ENCODE data around the gene FGF21. TPM values are rescaled to one million over a fixed set of nuclear protein-coding genes. Genes with fewer than 3 reads are reported as not detected.

Gene FGF21
- polyA plus RNA-seq, 2 of the 4 experiments (the other 2 are of a cell fraction): 0.06 TPM; not detected in 1

DNA sequence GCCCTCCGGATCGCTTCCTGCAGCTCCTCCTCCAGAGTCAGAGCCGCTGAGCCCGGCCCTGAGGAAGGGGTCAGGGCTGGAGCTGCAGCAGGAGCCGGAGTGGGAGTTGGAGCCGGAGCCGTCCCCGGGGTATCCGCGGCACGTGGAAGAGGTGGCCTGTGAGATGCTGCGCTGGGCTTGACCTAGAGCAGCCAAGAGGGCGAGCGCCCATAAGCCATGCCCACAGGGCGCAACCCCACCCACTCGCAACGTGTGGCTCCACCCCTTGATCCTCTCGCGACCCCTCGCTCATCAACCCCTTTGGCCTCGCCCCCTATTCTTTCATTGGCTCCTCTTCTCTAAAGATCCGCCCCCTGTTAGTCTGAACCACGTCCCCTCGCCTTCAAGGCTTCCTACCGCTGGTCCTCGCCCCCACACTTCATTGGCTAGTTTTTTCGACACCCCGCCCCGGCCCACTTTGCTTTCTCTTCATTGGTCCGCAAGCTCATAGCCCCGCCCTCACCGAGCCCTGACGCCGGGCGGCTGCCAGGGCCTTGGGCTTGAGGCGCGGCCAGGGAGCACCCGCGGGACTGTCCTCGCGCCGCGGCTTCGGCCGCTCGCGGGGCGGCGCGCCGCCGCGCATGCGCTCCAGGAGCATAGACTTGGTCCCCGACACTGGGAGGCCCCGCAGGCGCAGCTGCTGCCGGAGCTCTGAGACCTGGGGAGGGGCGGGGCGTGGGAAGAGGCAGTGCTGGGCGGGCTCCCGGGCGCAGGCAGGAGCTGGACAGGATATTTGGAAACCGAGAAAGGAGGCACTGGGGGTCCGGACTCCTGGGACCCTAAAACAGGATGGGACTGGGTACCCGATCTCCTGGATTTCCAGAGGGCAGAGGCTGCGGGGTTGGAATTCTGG is 41.2 kb upstream of the FGF21 start:
- no peaks in the 10 kb centered on the region for H3K9me3 ChIP-seq
- peak overlapping the region; percentile 86 to 90 for H3K27ac ChIP-seq
- peak; percentile 92 for ATAC-seq
- peak; percentile 100 for DNase-seq (ENCODE audit: low read depth in 1 of 2, low spot score in 1 of 2)
- under 1% methylated on average over 38 of the region's 67 CpGs for WGBS (ENCODE audit: missing lambda C conversion rate)
- peak overlapping the region; percentile 94 for H3K4me2 ChIP-seq
- CTCF ChIA-PET: interaction anchor here (1.0 to 5.4 kb wide), 18 partner anchors 8 to 129 kb away, joined by 3 to 31 read pairs (median 6); partner anchors contain the start of genes CA11, FUT2 and HSD17B14
- H3K4me3 ChIP-seq: peak overlapping the region; percentile 68
- H3K4me1 ChIP-seq: peaks cover 16% of the 10 kb centered on the region
- POLR2A ChIA-PET: interaction anchor here (0.8 to 1.4 kb wide), 6 partner anchors 18 to 95 kb away, joined by 3 to 5 read pairs (median 3); partner anchors contain the start of genes FUT2, IZUMO1, RPL18 and SPHK2
- peak; percentile 97 for FAIRE-seq
- TF ChIP-seq CHD4 (IDR thresholded peaks at IDR 0.05; ENCODE audit: borderline replicate concordance): no peak
- TF ChIP-seq, protein P1, sequence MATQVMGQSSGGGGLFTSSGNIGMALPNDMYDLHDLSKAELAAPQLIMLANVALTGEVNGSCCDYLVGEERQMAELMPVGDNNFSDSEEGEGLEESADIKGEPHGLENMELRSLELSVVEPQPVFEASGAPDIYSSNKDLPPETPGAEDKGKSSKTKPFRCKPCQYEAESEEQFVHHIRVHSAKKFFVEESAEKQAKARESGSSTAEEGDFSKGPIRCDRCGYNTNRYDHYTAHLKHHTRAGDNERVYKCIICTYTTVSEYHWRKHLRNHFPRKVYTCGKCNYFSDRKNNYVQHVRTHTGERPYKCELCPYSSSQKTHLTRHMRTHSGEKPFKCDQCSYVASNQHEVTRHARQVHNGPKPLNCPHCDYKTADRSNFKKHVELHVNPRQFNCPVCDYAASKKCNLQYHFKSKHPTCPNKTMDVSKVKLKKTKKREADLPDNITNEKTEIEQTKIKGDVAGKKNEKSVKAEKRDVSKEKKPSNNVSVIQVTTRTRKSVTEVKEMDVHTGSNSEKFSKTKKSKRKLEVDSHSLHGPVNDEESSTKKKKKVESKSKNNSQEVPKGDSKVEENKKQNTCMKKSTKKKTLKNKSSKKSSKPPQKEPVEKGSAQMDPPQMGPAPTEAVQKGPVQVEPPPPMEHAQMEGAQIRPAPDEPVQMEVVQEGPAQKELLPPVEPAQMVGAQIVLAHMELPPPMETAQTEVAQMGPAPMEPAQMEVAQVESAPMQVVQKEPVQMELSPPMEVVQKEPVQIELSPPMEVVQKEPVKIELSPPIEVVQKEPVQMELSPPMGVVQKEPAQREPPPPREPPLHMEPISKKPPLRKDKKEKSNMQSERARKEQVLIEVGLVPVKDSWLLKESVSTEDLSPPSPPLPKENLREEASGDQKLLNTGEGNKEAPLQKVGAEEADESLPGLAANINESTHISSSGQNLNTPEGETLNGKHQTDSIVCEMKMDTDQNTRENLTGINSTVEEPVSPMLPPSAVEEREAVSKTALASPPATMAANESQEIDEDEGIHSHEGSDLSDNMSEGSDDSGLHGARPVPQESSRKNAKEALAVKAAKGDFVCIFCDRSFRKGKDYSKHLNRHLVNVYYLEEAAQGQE (IDR thresholded peaks at IDR 0.05): no peak
- no peak for TF ChIP-seq EP300 (IDR thresholded peaks at IDR 0.05)
- TF ChIP-seq KDM5A (IDR thresholded peaks at IDR 0.05): no peak
- TF ChIP-seq POLR2AphosphoS2 (conservative IDR thresholded peaks at IDR 0.05; ENCODE audit: low read length): no peak
- TF ChIP-seq, protein P2, sequence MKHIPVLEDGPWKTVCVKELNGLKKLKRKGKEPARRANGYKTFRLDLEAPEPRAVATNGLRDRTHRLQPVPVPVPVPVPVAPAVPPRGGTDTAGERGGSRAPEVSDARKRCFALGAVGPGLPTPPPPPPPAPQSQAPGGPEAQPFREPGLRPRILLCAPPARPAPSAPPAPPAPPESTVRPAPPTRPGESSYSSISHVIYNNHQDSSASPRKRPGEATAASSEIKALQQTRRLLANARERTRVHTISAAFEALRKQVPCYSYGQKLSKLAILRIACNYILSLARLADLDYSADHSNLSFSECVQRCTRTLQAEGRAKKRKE (CRISPR knock-in tag; IDR thresholded peaks at IDR 0.05; ENCODE audit: low read depth): no peak
- no peak for TF ChIP-seq HOXB13 (CRISPR knock-in tag; IDR thresholded peaks at IDR 0.05; ENCODE audit: low read depth)
- TF ChIP-seq GATA3 (IDR thresholded peaks at IDR 0.05; ENCODE audit: borderline replicate concordance): no peak
- no peak for TF ChIP-seq NFE2L2 (conservative IDR thresholded peaks at IDR 0.05; ENCODE audit: low read length)
- TF ChIP-seq PHF8 (IDR thresholded peaks at IDR 0.05; ENCODE audit: borderline replicate concordance, low read depth): no peak; the same call in 1 of the 2 replicates
- no peak for TF ChIP-seq EHF (CRISPR knock-in tag; IDR thresholded peaks at IDR 0.05)
- TF ChIP-seq MAFK (IDR thresholded peaks at IDR 0.05; ENCODE audit: partially characterized antibody): no peak
- TF ChIP-seq RCOR1 (IDR thresholded peaks at IDR 0.05; ENCODE audit: low read depth, low read length): no peak
- TF ChIP-seq, protein P3, sequence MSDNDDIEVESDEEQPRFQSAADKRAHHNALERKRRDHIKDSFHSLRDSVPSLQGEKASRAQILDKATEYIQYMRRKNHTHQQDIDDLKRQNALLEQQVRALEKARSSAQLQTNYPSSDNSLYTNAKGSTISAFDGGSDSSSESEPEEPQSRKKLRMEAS (IDR thresholded peaks at IDR 0.05): peak; percentile 53
- TF ChIP-seq CEBPB (IDR thresholded peaks at IDR 0.05): no peak
- no peak for TF ChIP-seq EHMT2 (IDR thresholded peaks at IDR 0.05; ENCODE audit: low read depth)
- no peak for TF ChIP-seq CHD2 (IDR thresholded peaks at IDR 0.05; ENCODE audit: low read length, partially characterized antibody)
- TF ChIP-seq ESRRA (IDR thresholded peaks at IDR 0.05; ENCODE audit: borderline replicate concordance, low read length): no peak
- TF ChIP-seq POLR2A (IDR thresholded peaks at IDR 0.05; ENCODE audit: low read length): peak; percentile 83
- TF ChIP-seq NR3C1 (IDR thresholded peaks at IDR 0.05): no peak
- TF ChIP-seq, protein P4, sequence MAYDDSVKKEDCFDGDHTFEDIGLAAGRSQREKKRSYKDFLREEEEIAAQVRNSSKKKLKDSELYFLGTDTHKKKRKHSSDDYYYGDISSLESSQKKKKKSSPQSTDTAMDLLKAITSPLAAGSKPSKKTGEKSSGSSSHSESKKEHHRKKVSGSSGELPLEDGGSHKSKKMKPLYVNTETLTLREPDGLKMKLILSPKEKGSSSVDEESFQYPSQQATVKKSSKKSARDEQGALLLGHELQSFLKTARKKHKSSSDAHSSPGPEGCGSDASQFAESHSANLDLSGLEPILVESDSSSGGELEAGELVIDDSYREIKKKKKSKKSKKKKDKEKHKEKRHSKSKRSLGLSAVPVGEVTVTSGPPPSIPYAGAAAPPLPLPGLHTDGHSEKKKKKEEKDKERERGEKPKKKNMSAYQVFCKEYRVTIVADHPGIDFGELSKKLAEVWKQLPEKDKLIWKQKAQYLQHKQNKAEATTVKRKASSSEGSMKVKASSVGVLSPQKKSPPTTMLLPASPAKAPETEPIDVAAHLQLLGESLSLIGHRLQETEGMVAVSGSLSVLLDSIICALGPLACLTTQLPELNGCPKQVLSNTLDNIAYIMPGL (CRISPR knock-in tag; IDR thresholded peaks at IDR 0.05; ENCODE audit: borderline replicate concordance): no peak
- no peak for TF ChIP-seq BHLHE40 (IDR thresholded peaks at IDR 0.05; ENCODE audit: low read depth, low read length)
- TF ChIP-seq, protein P5, sequence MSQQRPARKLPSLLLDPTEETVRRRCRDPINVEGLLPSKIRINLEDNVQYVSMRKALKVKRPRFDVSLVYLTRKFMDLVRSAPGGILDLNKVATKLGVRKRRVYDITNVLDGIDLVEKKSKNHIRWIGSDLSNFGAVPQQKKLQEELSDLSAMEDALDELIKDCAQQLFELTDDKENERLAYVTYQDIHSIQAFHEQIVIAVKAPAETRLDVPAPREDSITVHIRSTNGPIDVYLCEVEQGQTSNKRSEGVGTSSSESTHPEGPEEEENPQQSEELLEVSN (IDR thresholded peaks at IDR 0.05; ENCODE audit: borderline replicate concordance, low read depth): peak; percentile 82
- no peak for TF ChIP-seq ZC3H11A (IDR thresholded peaks at IDR 0.05)
- TF ChIP-seq, protein P6, sequence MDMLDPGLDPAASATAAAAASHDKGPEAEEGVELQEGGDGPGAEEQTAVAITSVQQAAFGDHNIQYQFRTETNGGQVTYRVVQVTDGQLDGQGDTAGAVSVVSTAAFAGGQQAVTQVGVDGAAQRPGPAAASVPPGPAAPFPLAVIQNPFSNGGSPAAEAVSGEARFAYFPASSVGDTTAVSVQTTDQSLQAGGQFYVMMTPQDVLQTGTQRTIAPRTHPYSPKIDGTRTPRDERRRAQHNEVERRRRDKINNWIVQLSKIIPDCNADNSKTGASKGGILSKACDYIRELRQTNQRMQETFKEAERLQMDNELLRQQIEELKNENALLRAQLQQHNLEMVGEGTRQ (IDR thresholded peaks at IDR 0.05): no peak
- no peak for TF ChIP-seq HOXB5 (CRISPR knock-in tag; IDR thresholded peaks at IDR 0.05)
- no peak for TF ChIP-seq HOXA7 (CRISPR knock-in tag; IDR thresholded peaks at IDR 0.05)
- TF ChIP-seq, protein P7, sequence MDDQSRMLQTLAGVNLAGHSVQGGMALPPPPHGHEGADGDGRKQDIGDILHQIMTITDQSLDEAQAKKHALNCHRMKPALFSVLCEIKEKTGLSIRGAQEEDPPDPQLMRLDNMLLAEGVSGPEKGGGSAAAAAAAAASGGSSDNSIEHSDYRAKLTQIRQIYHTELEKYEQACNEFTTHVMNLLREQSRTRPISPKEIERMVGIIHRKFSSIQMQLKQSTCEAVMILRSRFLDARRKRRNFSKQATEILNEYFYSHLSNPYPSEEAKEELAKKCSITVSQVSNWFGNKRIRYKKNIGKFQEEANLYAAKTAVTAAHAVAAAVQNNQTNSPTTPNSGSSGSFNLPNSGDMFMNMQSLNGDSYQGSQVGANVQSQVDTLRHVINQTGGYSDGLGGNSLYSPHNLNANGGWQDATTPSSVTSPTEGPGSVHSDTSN (IDR thresholded peaks at IDR 0.05): 0 out of 2 replicates have a peak, but pooled peaks have one; percentile 26
- TF ChIP-seq SREBF2 (IDR thresholded peaks at IDR 0.05): no peak
- no peak; the same call in 1 of the 2 replicates for TF ChIP-seq MYC (IDR thresholded peaks at IDR 0.05; ENCODE audit: borderline replicate concordance, low read length)
- no peak for TF ChIP-seq ZNF302 (CRISPR knock-in tag; IDR thresholded peaks at IDR 0.05)

All from A549 (cell line).